ENCODE measurements around the gene SLAMF7. TPM values are rescaled to one million over a fixed set of nuclear protein-coding genes. Genes with fewer than 3 reads are reported as not detected.

The SLAMF7 gene
- polyA plus RNA-seq, 1 donor (not counting 4 experiments of a cell fraction or from before 2014, with no cell fraction given), result 31.0 TPM

DNA sequence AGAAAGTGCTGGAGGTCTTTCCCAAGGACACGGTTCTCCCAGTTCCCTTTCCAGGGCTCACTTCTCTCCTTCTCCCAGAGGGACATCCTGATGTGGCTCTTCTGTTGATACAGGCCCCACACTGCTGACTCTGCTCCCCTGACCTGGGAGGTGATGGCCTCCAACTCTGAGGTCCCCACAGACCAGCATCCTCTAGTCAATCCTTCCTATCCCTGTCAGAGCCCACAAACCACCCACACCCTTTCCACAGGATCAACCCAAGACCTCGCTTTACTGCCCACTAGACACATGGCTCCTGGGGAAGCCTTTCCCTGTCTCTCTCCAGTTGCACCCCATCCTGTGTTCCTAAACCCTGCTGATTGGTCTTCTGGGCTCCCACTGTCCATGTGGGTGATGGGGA lies 11.6 kb downstream of the SLAMF7 start:
- dilution Hi-C loops (cut with MboI; ENCODE audit: extremely low pct_ligation_motif_present, low sequenced_read_pairs), result no loop called here
- FAIRE-seq, result no peak
- no peaks in the 10 kb centered on the region for H3K79me2 ChIP-seq (ENCODE audit: control insufficient read depth, insufficient read depth, low read length)

DNA sequence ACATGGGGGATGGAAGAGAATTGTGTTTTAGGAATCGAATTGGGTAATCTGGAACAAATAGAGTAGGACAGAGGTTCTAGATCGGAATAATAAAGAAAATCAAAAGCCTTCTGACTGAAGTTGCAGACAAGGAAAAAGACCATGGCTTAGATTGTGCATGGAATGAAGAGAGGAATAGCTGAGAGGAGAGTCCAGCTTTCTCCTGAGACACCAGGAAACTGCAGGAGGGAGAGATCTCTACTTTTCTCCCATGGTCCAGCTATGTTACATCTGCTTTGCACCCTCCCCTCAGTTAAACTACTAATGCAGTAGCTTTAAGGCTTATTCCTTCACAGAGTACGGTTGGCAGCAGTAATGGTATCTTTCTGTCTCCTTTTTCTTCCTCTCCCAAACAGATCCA lies 13.4 kb downstream of the SLAMF7 start:
- FAIRE-seq, result no peak
- dilution Hi-C loops (cut with MboI; ENCODE audit: extremely low pct_ligation_motif_present, low sequenced_read_pairs), result no loop called here

More for the DNA sequence above, 11.6 kb downstream of the SLAMF7 start:
- Histone ChIP-seq H3K27me3 (ENCODE audit: control insufficient read depth, extremely low read depth, insufficient read depth, low read length) (no peaks in the 10 kb centered on the region), H3K4me1 (ENCODE audit: control insufficient read depth, extremely low read depth, insufficient read depth, low read length) (peaks cover 18% of the 10 kb centered on the region), H3K27ac (ENCODE audit: control insufficient read depth, insufficient read depth, low read length) (no peak overlapping the region), H3K4me3 (ENCODE audit: control insufficient read depth in 2 of 3, extremely low read depth in 1 of 3, insufficient read depth in 2 of 3, low read depth in 1 of 3, low read length in 3 of 3) (no peak overlapping the region), H3K36me3 (ENCODE audit: control insufficient read depth in 2 of 2, extremely low read depth in 1 of 2, insufficient read depth in 2 of 2, low read length in 2 of 2) (peaks cover 0 to 10% of the 10 kb centered on the region in 2 experiments), H3K4me2 (ENCODE audit: control insufficient read depth, extremely low read depth, insufficient read depth, low read depth, low read length) (no peak overlapping the region), H3K9me1 (ENCODE audit: control insufficient read depth, extremely low read depth, insufficient read depth, low read length) (no peaks in the 10 kb centered on the region), H2AFZ (ENCODE audit: control insufficient read depth, low read length) (no peak overlapping the region), H3K9ac (ENCODE audit: control insufficient read depth, extremely low read depth, insufficient read depth, low read length) (no peak overlapping the region), H4K20me1 (ENCODE audit: control insufficient read depth, extremely low read depth, insufficient read depth, low read length) (no peaks in the 10 kb centered on the region), H3K9me3 (ENCODE audit: control insufficient read depth, low read depth, low read length) (no peaks in the 10 kb centered on the region)
- no peak for TF ChIP-seq EZH2 (IDR thresholded peaks at IDR 0.05; ENCODE audit: low read length)
- no peak for DNase-seq (ENCODE audit: low read depth, low spot score)

More for the DNA sequence above, 13.4 kb downstream of the SLAMF7 start:
- Histone ChIP-seq H3K27ac (ENCODE audit: control insufficient read depth, insufficient read depth, low read length) (no peak overlapping the region), H3K4me3 (ENCODE audit: control insufficient read depth in 2 of 3, extremely low read depth in 1 of 3, insufficient read depth in 2 of 3, low read depth in 1 of 3, low read length in 3 of 3) (no peak overlapping the region), H3K4me2 (ENCODE audit: control insufficient read depth, extremely low read depth, insufficient read depth, low read depth, low read length) (no peak overlapping the region), H3K27me3 (ENCODE audit: control insufficient read depth, extremely low read depth, insufficient read depth, low read length) (no peaks in the 10 kb centered on the region), H3K79me2 (ENCODE audit: control insufficient read depth, insufficient read depth, low read length) (no peaks in the 10 kb centered on the region), H3K36me3 (ENCODE audit: control insufficient read depth in 2 of 2, extremely low read depth in 1 of 2, insufficient read depth in 2 of 2, low read length in 2 of 2) (peaks cover 0 to 10% of the 10 kb centered on the region in 2 experiments), H3K4me1 (ENCODE audit: control insufficient read depth, extremely low read depth, insufficient read depth, low read length) (peaks cover 18% of the 10 kb centered on the region), H2AFZ (ENCODE audit: control insufficient read depth, low read length) (no peak overlapping the region), H3K9me1 (ENCODE audit: control insufficient read depth, extremely low read depth, insufficient read depth, low read length) (no peaks in the 10 kb centered on the region), H3K9me3 (ENCODE audit: control insufficient read depth, low read depth, low read length) (no peaks in the 10 kb centered on the region), H3K9ac (ENCODE audit: control insufficient read depth, extremely low read depth, insufficient read depth, low read length) (no peak overlapping the region), H4K20me1 (ENCODE audit: control insufficient read depth, extremely low read depth, insufficient read depth, low read length) (no peaks in the 10 kb centered on the region)
- DNase-seq (ENCODE audit: low read depth, low spot score), result no peak
- TF ChIP-seq, protein P1, sequence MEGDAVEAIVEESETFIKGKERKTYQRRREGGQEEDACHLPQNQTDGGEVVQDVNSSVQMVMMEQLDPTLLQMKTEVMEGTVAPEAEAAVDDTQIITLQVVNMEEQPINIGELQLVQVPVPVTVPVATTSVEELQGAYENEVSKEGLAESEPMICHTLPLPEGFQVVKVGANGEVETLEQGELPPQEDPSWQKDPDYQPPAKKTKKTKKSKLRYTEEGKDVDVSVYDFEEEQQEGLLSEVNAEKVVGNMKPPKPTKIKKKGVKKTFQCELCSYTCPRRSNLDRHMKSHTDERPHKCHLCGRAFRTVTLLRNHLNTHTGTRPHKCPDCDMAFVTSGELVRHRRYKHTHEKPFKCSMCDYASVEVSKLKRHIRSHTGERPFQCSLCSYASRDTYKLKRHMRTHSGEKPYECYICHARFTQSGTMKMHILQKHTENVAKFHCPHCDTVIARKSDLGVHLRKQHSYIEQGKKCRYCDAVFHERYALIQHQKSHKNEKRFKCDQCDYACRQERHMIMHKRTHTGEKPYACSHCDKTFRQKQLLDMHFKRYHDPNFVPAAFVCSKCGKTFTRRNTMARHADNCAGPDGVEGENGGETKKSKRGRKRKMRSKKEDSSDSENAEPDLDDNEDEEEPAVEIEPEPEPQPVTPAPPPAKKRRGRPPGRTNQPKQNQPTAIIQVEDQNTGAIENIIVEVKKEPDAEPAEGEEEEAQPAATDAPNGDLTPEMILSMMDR (optimal IDR thresholded peaks at IDR 0.05 in 1 of 3, IDR thresholded peaks at IDR 0.05 in 1 of 3, conservative IDR thresholded peaks at IDR 0.05 in 1 of 3; ENCODE audit: extremely low read depth in 1 of 3, insufficient read depth in 2 of 3, low read length in 3 of 3), result no peak
- no peak for TF ChIP-seq EZH2 (IDR thresholded peaks at IDR 0.05; ENCODE audit: low read length)
